ENCODE results near the gene ARL2BP. TPM values are rescaled to one million over a fixed set of nuclear protein-coding genes. Genes with fewer than 3 reads are reported as not detected.
A peak's percentile ranks its signal among the peaks of the same experiment; 100 is the strongest.

The ARL2BP gene
- total and polyA plus RNA-seq, 10 of the 15 experiments (the other 5 are each of a cell fraction or from before 2014, with no cell fraction given), result 12.5 to 56.6 (median 29.7) TPM

DNA sequence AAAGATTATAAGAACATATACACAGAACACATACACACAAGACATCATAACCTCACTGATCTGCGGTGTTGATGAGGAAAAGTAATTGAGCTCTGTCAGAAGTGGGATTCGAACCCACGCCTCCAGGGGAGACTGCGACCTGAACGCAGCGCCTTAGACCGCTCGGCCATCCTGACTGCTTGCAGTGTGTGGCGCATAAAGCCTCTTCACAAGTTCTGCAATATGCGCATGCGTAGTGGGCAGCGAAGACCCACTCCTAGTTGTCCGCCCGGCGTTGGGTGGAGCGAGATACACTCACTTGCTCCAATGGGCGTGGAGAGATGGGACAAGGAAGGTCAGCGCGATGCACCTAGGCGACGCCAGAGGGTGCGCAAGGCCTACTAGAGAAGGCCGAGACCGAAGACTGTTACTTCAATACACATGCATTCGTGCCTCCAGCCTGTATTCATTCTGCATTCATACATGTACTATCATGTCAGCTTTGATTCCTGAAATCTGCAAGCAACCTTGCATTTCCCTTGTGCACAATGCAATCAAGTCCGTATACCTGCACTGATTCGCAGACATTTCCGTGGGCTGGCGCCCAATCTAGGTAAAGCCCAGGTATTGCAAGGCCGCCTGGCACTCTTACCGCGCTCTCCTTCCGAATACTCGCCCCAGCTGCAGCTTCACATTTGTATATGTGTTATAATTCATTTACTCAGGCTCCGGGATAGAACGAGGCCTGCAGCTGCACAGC lies 55.5 kb downstream of the ARL2BP start (continued):
- TF ChIP-seq TAF1 (IDR thresholded peaks at IDR 0.05; ENCODE audit: borderline replicate concordance, low read depth, low read length) (0 out of 2 replicates have a peak, but pooled peaks have one; percentile 24), RFX5 (IDR thresholded peaks at IDR 0.05; ENCODE audit: low read depth, low read length) (peak; percentile 68; the same call in 1 of the 2 replicates), NFXL1 (IDR thresholded peaks at IDR 0.05; ENCODE audit: borderline replicate concordance) (no peak), EP300 (IDR thresholded peaks at IDR 0.05; ENCODE audit: borderline replicate concordance in 1 of 2, control insufficient read depth in 1 of 2, low read depth in 2 of 2, low read length in 2 of 2) (peak in 1 of 2 experiments; percentile 83; a peak in 1 of 4 replicates), GABPA (IDR thresholded peaks at IDR 0.05; ENCODE audit: low read depth) (no peak), TCF7 (IDR thresholded peaks at IDR 0.05; ENCODE audit: borderline replicate concordance) (no peak), POU2F2 (IDR thresholded peaks at IDR 0.05; ENCODE audit: borderline replicate concordance, low read depth, low read length) (peak; percentile 42; the same call in 2 of the 3 replicates), SREBF2 (IDR thresholded peaks at IDR 0.05; ENCODE audit: low read length) (peak; percentile 100), HCFC1 (IDR thresholded peaks at IDR 0.05; ENCODE audit: low read length) (peak; percentile 59), MEF2A (IDR thresholded peaks at IDR 0.05; ENCODE audit: insufficient read depth, low read depth, low read length) (peak; percentile 67; the same call in 1 of the 2 replicates), RELA (IDR thresholded peaks at IDR 0.05; ENCODE audit: borderline replicate concordance, partially characterized antibody) (peak; percentile 95), CHD4 (IDR thresholded peaks at IDR 0.05) (no peak), RB1 (IDR thresholded peaks at IDR 0.05; ENCODE audit: borderline replicate concordance) (peak; percentile 85; the same call in 1 of the 2 replicates), ETV6 (conservative IDR thresholded peaks at IDR 0.05 in 1 of 2, IDR thresholded peaks at IDR 0.05 in 1 of 2; ENCODE audit: borderline replicate concordance in 1 of 2, low read depth in 1 of 2) (no peak), CREM (IDR thresholded peaks at IDR 0.05; ENCODE audit: low read depth) (no peak), RBBP5 (conservative IDR thresholded peaks at IDR 0.05) (0 out of 2 replicates have a peak, but pooled peaks have one; percentile 27), JUNB (IDR thresholded peaks at IDR 0.05) (no peak), SMAD1 (IDR thresholded peaks at IDR 0.05; ENCODE audit: low read depth, partially characterized antibody) (no peak), LARP7 (IDR thresholded peaks at IDR 0.05) (peak; percentile 73), SMC3 (IDR thresholded peaks at IDR 0.05; ENCODE audit: borderline replicate concordance, low read length) (peak; percentile 100), HDAC6 (IDR thresholded peaks at IDR 0.05; ENCODE audit: unreplicated experiment) (peak; percentile 27), ZNF217 (IDR thresholded peaks at IDR 0.05) (no peak; the same call in 1 of the 2 replicates), HDGF (IDR thresholded peaks at IDR 0.05) (peak; percentile 85), RAD51 (IDR thresholded peaks at IDR 0.05) (no peak), NRF1 (conservative IDR thresholded peaks at IDR 0.05; ENCODE audit: low read depth, low read length) (peak; percentile 65)
- TF ChIP-seq, protein P1, sequence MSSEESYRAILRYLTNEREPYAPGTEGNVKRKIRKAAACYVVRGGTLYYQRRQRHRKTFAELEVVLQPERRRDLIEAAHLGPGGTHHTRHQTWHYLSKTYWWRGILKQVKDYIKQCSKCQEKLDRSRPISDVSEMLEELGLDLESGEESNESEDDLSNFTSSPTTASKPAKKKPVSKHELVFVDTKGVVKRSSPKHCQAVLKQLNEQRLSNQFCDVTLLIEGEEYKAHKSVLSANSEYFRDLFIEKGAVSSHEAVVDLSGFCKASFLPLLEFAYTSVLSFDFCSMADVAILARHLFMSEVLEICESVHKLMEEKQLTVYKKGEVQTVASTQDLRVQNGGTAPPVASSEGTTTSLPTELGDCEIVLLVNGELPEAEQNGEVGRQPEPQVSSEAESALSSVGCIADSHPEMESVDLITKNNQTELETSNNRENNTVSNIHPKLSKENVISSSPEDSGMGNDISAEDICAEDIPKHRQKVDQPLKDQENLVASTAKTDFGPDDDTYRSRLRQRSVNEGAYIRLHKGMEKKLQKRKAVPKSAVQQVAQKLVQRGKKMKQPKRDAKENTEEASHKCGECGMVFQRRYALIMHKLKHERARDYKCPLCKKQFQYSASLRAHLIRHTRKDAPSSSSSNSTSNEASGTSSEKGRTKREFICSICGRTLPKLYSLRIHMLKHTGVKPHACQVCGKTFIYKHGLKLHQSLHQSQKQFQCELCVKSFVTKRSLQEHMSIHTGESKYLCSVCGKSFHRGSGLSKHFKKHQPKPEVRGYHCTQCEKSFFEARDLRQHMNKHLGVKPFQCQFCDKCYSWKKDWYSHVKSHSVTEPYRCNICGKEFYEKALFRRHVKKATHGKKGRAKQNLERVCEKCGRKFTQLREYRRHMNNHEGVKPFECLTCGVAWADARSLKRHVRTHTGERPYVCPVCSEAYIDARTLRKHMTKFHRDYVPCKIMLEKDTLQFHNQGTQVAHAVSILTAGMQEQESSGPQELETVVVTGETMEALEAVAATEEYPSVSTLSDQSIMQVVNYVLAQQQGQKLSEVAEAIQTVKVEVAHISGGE (CRISPR knock-in tag; IDR thresholded peaks at IDR 0.05), result no peak
- TF ChIP-seq, protein P2, sequence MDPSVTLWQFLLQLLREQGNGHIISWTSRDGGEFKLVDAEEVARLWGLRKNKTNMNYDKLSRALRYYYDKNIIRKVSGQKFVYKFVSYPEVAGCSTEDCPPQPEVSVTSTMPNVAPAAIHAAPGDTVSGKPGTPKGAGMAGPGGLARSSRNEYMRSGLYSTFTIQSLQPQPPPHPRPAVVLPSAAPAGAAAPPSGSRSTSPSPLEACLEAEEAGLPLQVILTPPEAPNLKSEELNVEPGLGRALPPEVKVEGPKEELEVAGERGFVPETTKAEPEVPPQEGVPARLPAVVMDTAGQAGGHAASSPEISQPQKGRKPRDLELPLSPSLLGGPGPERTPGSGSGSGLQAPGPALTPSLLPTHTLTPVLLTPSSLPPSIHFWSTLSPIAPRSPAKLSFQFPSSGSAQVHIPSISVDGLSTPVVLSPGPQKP (IDR thresholded peaks at IDR 0.05; ENCODE audit: low read depth, low read length), result 0 out of 2 replicates have a peak, but pooled peaks have one; percentile 14
- TF ChIP-seq, protein P3, sequence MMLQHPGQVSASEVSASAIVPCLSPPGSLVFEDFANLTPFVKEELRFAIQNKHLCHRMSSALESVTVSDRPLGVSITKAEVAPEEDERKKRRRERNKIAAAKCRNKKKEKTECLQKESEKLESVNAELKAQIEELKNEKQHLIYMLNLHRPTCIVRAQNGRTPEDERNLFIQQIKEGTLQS (IDR thresholded peaks at IDR 0.05; ENCODE audit: borderline replicate concordance, extremely low read depth, low read depth, low read length), result no peak
